ENCODE measurements around the gene HSFX4. TPM values are rescaled to one million over a fixed set of nuclear protein-coding genes. Genes with fewer than 3 reads are reported as not detected.
"Not testable (repeated sequence)": the region's sequence is repeated elsewhere in the genome, so short reads cannot be mapped to it uniquely, and the experiment has no call there.

HSFX4 gene
- total RNA-seq, 1 donor from 2014 or later = not detected

GRCh38 chrX:149939655-149939904, 10.2 kb downstream of the HSFX4 start:
- Histone ChIP-seq H3F3A (ENCODE audit: low read depth) (peaks cover 5% of the 10 kb centered on the region), H3K4me2 (peak overlapping the region; percentile 71), H3K9me3 (ENCODE audit: low read depth) (no peaks in the 10 kb centered on the region), H4K20me1 (ENCODE audit: low read depth) (no peaks in the 10 kb centered on the region), H3K27ac (peak overlapping the region; percentile 81), H3K79me2 (ENCODE audit: low read depth) (peaks cover 11% of the 10 kb centered on the region), H3K27me3 (no peaks in the 10 kb centered on the region), H3K9ac (no peak overlapping the region), H3K4me1 (no peaks in the 10 kb centered on the region), H2AFZ (replicated peaks) (no peak overlapping the region), H3K4me3 (peak overlapping the region; percentile 57), H3K36me3 (no peaks in the 10 kb centered on the region)
- H3K27me3 Mint-ChIP-seq (ENCODE audit: insufficient read depth, low read depth) = no peaks in the 10 kb centered on the region
- DNase-seq (ENCODE audit: low spot score) = no peak
- TF ChIP-seq CTCF (IDR thresholded peaks at IDR 0.05) (no peak), EZH2phosphoT487 (IDR thresholded peaks at IDR 0.05) (no peak), EZH2 (IDR thresholded peaks at IDR 0.05) (no peak)
- peak overlapping the region; percentile 85 for H3K4me3 Mint-ChIP-seq
- no peaks in the 10 kb centered on the region for H3K36me3 Mint-ChIP-seq
- H3K9me3 Mint-ChIP-seq = peaks cover 9% of the 10 kb centered on the region
- peak overlapping the region; percentile 82 for H3K27ac Mint-ChIP-seq
- no peaks in the 10 kb centered on the region for H3K4me1 Mint-ChIP-seq

GRCh38 chrX:149939905-149940673, 10.7 kb downstream of the HSFX4 start:
- no peak overlapping the region for H2AFZ ChIP-seq (replicated peaks)
- H3K4me3 ChIP-seq = peak overlapping the region; percentile 57
- H3K4me1 ChIP-seq = no peaks in the 10 kb centered on the region
- no peak overlapping the region for H3K9ac ChIP-seq
- peaks cover 11% of the 10 kb centered on the region for H3K79me2 ChIP-seq (ENCODE audit: low read depth)
- Mint-ChIP-seq H3K9me3 (peaks cover 9% of the 10 kb centered on the region), H3K4me1 (no peaks in the 10 kb centered on the region), H3K27me3 (ENCODE audit: insufficient read depth, low read depth) (no peaks in the 10 kb centered on the region), H3K27ac (peak overlapping the region; percentile 82), H3K36me3 (no peaks in the 10 kb centered on the region), H3K4me3 (peak overlapping the region; percentile 85)
- no peaks in the 10 kb centered on the region for H3K27me3 ChIP-seq
- peaks cover 5% of the 10 kb centered on the region for H3F3A ChIP-seq (ENCODE audit: low read depth)
- DNase-seq (ENCODE audit: low spot score) = peak; percentile 92
- no peaks in the 10 kb centered on the region for H4K20me1 ChIP-seq (ENCODE audit: low read depth)
- no peaks in the 10 kb centered on the region for H3K36me3 ChIP-seq
- peak overlapping the region; percentile 71 for H3K4me2 ChIP-seq
- no peaks in the 10 kb centered on the region for H3K9me3 ChIP-seq (ENCODE audit: low read depth)
- TF ChIP-seq CTCF (IDR thresholded peaks at IDR 0.05) = no peak
- H3K27ac ChIP-seq = peak overlapping the region; percentile 81

GRCh38 chrX:149940674-149941024, 11.3 kb downstream of the HSFX4 start:
- H3K9me3 Mint-ChIP-seq; H3K4me3 ChIP-seq; H3K27me3 Mint-ChIP-seq (ENCODE audit: insufficient read depth, low read depth); H3K27ac Mint-ChIP-seq; H3K4me1 Mint-ChIP-seq; H3F3A ChIP-seq (ENCODE audit: low read depth); H3K36me3 ChIP-seq; H3K27ac ChIP-seq; H3K9me3 ChIP-seq (ENCODE audit: low read depth); H2AFZ ChIP-seq (replicated peaks); H3K27me3 ChIP-seq; H3K9ac ChIP-seq; DNase-seq (ENCODE audit: low spot score); H3K4me1 ChIP-seq; H3K36me3 Mint-ChIP-seq; H4K20me1 ChIP-seq (ENCODE audit: low read depth): not testable (repeated sequence)
- Histone ChIP-seq H3K79me2 (ENCODE audit: low read depth) (peaks cover 11% of the 10 kb centered on the region), H3K4me2 (peak overlapping the region; percentile 55)
- peak; percentile 41 for TF ChIP-seq CTCF (IDR thresholded peaks at IDR 0.05)
- H3K4me3 Mint-ChIP-seq = peak overlapping the region; percentile 85

- not testable (repeated sequence) for H3K4me3 ChIP-seq; DNase-seq (ENCODE audit: low spot score); H3K9me3 Mint-ChIP-seq; H3K27ac ChIP-seq; H3K4me1 Mint-ChIP-seq; H3K4me3 Mint-ChIP-seq; H3K36me3 ChIP-seq; H3K27ac Mint-ChIP-seq; H3K27me3 Mint-ChIP-seq (ENCODE audit: insufficient read depth, low read depth); H3F3A ChIP-seq (ENCODE audit: low read depth); H3K9me3 ChIP-seq (ENCODE audit: low read depth); H3K27me3 ChIP-seq; H3K4me2 ChIP-seq; H3K4me1 ChIP-seq; H2AFZ ChIP-seq (replicated peaks); H3K36me3 Mint-ChIP-seq; H3K79me2 ChIP-seq (ENCODE audit: low read depth); H3K9ac ChIP-seq; H4K20me1 ChIP-seq (ENCODE audit: low read depth)
Measured at GRCh38 chrX:149945087-149945670, 15.8 kb downstream of the HSFX4 start.

- not testable (repeated sequence) for H3K9ac ChIP-seq; H3K9me3 Mint-ChIP-seq; H2AFZ ChIP-seq (replicated peaks); H3K36me3 Mint-ChIP-seq; H3K9me3 ChIP-seq (ENCODE audit: low read depth); DNase-seq (ENCODE audit: low spot score); H3K27ac Mint-ChIP-seq; H3K27me3 Mint-ChIP-seq (ENCODE audit: insufficient read depth, low read depth); H3K4me1 ChIP-seq; H3F3A ChIP-seq (ENCODE audit: low read depth); H3K4me1 Mint-ChIP-seq; H3K79me2 ChIP-seq (ENCODE audit: low read depth); H3K4me2 ChIP-seq; H3K36me3 ChIP-seq; H3K4me3 ChIP-seq; H4K20me1 ChIP-seq (ENCODE audit: low read depth); H3K27me3 ChIP-seq; H3K27ac ChIP-seq; H3K4me3 Mint-ChIP-seq
Measured at GRCh38 chrX:149945820-149946219, 16.4 kb downstream of the HSFX4 start.

GRCh38 chrX:149946932-149947331, 17.6 kb downstream of the HSFX4 start:
- not testable (repeated sequence) for H3K9me3 Mint-ChIP-seq; H3K4me1 ChIP-seq; H3K9me3 ChIP-seq (ENCODE audit: low read depth); H3K27me3 Mint-ChIP-seq (ENCODE audit: insufficient read depth, low read depth); H3K27ac ChIP-seq; DNase-seq (ENCODE audit: low spot score); H3K36me3 ChIP-seq; H3K79me2 ChIP-seq (ENCODE audit: low read depth); H3K4me1 Mint-ChIP-seq; H4K20me1 ChIP-seq (ENCODE audit: low read depth); H3K4me3 ChIP-seq; H3K27ac Mint-ChIP-seq; H3K9ac ChIP-seq; H2AFZ ChIP-seq (replicated peaks); H3K27me3 ChIP-seq; H3K36me3 Mint-ChIP-seq; H3K4me2 ChIP-seq; H3K4me3 Mint-ChIP-seq; H3F3A ChIP-seq (ENCODE audit: low read depth)
